Measurements from ENCODE around the gene ZNHIT2. TPM values are rescaled to one million over a fixed set of nuclear protein-coding genes. Genes with fewer than 3 reads are reported as not detected.

ZNHIT2 gene
- total and polyA plus RNA-seq, 2 experiments from 2014 or later: 17.7 to 18.1 TPM

DNA sequence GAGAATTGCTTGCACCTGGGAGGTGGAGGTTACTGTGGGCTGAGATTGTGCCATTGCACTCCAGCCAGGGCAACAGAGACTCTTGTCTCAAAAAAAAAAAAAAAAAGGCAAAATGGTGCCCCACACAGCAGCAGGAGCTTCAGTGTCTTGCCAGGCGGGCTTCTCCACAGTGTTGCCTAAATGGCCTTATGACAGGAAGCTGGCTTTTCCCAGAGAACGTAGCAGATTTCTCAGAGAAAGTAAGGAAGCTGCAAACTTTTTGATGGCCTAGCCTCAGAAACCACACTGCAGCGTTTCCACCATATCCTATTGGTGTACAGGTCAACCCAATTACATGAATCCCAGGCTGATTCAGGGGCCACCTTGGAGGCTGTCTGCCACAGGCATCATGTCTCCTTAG lies 39.8 kb upstream of the ZNHIT2 start (continued):
- TF ChIP-seq ZNF462 (CRISPR knock-in tag; IDR thresholded peaks at IDR 0.05): no peak
- TF ChIP-seq NANOG (IDR thresholded peaks at IDR 0.05; ENCODE audit: borderline replicate concordance): no peak
- TF ChIP-seq STAT1 (IDR thresholded peaks at IDR 0.05; ENCODE audit: unreplicated experiment): no peak
- TF ChIP-seq EZH2 (IDR thresholded peaks at IDR 0.05; ENCODE audit: low read depth, unreplicated experiment): no peak
- no peak for TF ChIP-seq ZNF331 (CRISPR knock-in tag; IDR thresholded peaks at IDR 0.05; ENCODE audit: low read depth)
- TF ChIP-seq REST (IDR thresholded peaks at IDR 0.05; ENCODE audit: unreplicated experiment): no peak
- TF ChIP-seq ZNF114 (CRISPR knock-in tag; IDR thresholded peaks at IDR 0.05): no peak
- TF ChIP-seq ETS1 (IDR thresholded peaks at IDR 0.05): no peak
- no peak for TF ChIP-seq EZH2phosphoT487 (IDR thresholded peaks at IDR 0.05; ENCODE audit: unreplicated experiment)
- TF ChIP-seq POLR2AphosphoS5 (IDR thresholded peaks at IDR 0.05; ENCODE audit: low read depth): no peak
- TF ChIP-seq CREB1 (CRISPR knock-in tag; IDR thresholded peaks at IDR 0.05; ENCODE audit: low read depth): no peak
- no peak for TF ChIP-seq JUNB (IDR thresholded peaks at IDR 0.05; ENCODE audit: unreplicated experiment)

Measured in GM23338 (cell line).